Endodermal cell (in vitro differentiated cells): ENCODE data around the gene WFDC11. TPM values are rescaled to one million over a fixed set of nuclear protein-coding genes. Genes with fewer than 3 reads are reported as not detected.
"Not testable (repeated sequence)": the region's sequence is repeated elsewhere in the genome, so short reads cannot be mapped to it uniquely, and the experiment has no call there.

Experiments
- DNase-seq: peaks from one replicate; pipeline ENCODE4 v3.0.0-alpha.2; 2017
- H3K27ac ChIP-seq: 2 replicates; pipeline ENCODE4 v1.5.1; 2013; ENCODE audit warnings: mild to moderate bottlenecking, low read depth, low read length, moderate library complexity
- H3K27me3 ChIP-seq: 2 replicates; pipeline ENCODE4 v1.6.1; 2013; ENCODE audit warnings: mild to moderate bottlenecking, low read length, moderate library complexity; ENCODE audit not compliant: insufficient read depth, control insufficient read depth, poor library complexity, severe bottlenecking
- H3K36me3 ChIP-seq: 2 replicates; pipeline ENCODE4 v1.7.0; 2013; ENCODE audit warnings: mild to moderate bottlenecking, low read length, moderate library complexity; ENCODE audit not compliant: control insufficient read depth, insufficient read depth
- H3K4me1 ChIP-seq: one replicate; pipeline ENCODE4 v1.7.0; 2013; ENCODE audit warnings: low read length; ENCODE audit not compliant: control insufficient read depth, insufficient read depth
- H3K4me3 ChIP-seq: 2 replicates; pipeline ENCODE4 v1.5.1; 2013; ENCODE audit warnings: mild to moderate bottlenecking, low read length, moderate library complexity
- H3K9ac ChIP-seq: 2 replicates; pipeline ENCODE4 v1.6.1; 2013; ENCODE audit warnings: mild to moderate bottlenecking, low read length, moderate library complexity; ENCODE audit not compliant: poor library complexity, severe bottlenecking; ENCODE audit errors: extremely low read depth
- H3K9me3 ChIP-seq: 2 replicates; pipeline ENCODE4 v1.6.1; 2013; ENCODE audit warnings: mild to moderate bottlenecking, low read length, moderate library complexity; ENCODE audit not compliant: control insufficient read depth
- H3K27ac Mint-ChIP-seq: 2 replicates; pipeline ENCODE4 v1.8.0; 2020; ENCODE audit warnings: mixed read lengths
- H3K27me3 Mint-ChIP-seq: 2 replicates; pipeline ENCODE4 v1.8.0; 2021; ENCODE audit warnings: mild to moderate bottlenecking, mixed read lengths; ENCODE audit not compliant: insufficient read depth
- H3K36me3 Mint-ChIP-seq: 2 replicates; pipeline ENCODE4 v1.8.0; 2020; ENCODE audit warnings: low read depth, mixed read lengths
- H3K4me1 Mint-ChIP-seq: 2 replicates; pipeline ENCODE4 v1.8.0; 2020; ENCODE audit warnings: mixed read lengths
- H3K4me3 Mint-ChIP-seq: 2 replicates; pipeline ENCODE4 v1.8.0; 2020; ENCODE audit warnings: mild to moderate bottlenecking, moderate library complexity, mixed read lengths
- H3K9me3 Mint-ChIP-seq: 2 replicates; pipeline ENCODE4 v1.8.0; 2020; ENCODE audit warnings: mild to moderate bottlenecking, mixed read lengths
- CTCF ChIP-seq: fragments of 200-600 bp; sonication (generic); conservative IDR thresholded peaks from 2 replicates; pipeline ENCODE4 v1.5.0; 2021; ENCODE audit warnings: antibody characterized with exemption, mild to moderate bottlenecking
- WGBS, 2 experiments: methylation state at CpG; one replicate each; pipeline versions ENCODE4 v1.1.5 to v1.1.7; 2013; ENCODE audit warnings: missing lambda C conversion rate in 2 of 2, mixed read lengths in 1 of 2; ENCODE audit not compliant: insufficient coverage in 1 of 2, insufficient read length in 1 of 2; 5-methylcytosine and 5-hydroxymethylcytosine counted together
- total RNA-seq, 2 donors: library from RNA; stranded (reverse); fragmentation: NEBNext Ultra II Directional in 1 of 2; extraction: Animal tissue kit (Norgen Biotek cat#: 25700) in 1 of 2; gene quantifications; 2 replicates in 1 of 2; 3 replicates in 1 of 2; pipeline ENCODE4 v1.2.1, GENCODE V29; 2021

The WFDC11 gene
- total RNA-seq, 2 donors from 2014 or later: not detected

- 88% methylated on average over 4 of the region's 4 CpGs; no CpG with 5 or more reads in 1 of the 2 experiments for WGBS, 2 experiments
- Mint-ChIP-seq H3K9me3 (peaks cover 2% of the 10 kb centered on the region), H3K4me1 (peaks cover 4% of the 10 kb centered on the region), H3K36me3 (peaks cover 2% of the 10 kb centered on the region), H3K27me3 (peaks cover 4% of the 10 kb centered on the region), H3K4me3 (no peak within 1 kb of the TSS), H3K27ac (no peak within 1 kb of the TSS)
- TF ChIP-seq CTCF: no peak
- H3K27ac ChIP-seq: no peak within 1 kb of the TSS
- no peaks in the 10 kb centered on the region for H3K36me3 ChIP-seq
- no peaks in the 10 kb centered on the region for H3K27me3 ChIP-seq
- no peak within 1 kb of the TSS for H3K9ac ChIP-seq
- DNase-seq: no peak
- H3K4me1 ChIP-seq: peaks cover 4% of the 10 kb centered on the region
- no peak within 1 kb of the TSS for H3K4me3 ChIP-seq
- no peaks in the 10 kb centered on the region for H3K9me3 ChIP-seq
Measured at GRCh38 chr20:45701873-45702272, 31.8 kb upstream of the WFDC11 start, which contains the start of gene WFDC13. TSS of gene WFDC13 (plus strand) at chr20:45702038. CDS start at chr20:45702124, 86 bp downstream.

- WGBS, 2 experiments: 79 to 100% methylated on average over 2 to 4 of the region's 4 CpGs
Measured at GRCh38 chr20:45701104-45701503, 31.1 kb upstream of the WFDC11 start.

GRCh38 chr20:45695496-45695895, 25.5 kb upstream of the WFDC11 start:
- Mint-ChIP-seq H3K4me3 (no peak overlapping the region), H3K36me3 (no peaks in the 10 kb centered on the region), H3K27ac (no peak overlapping the region), H3K4me1 (no peaks in the 10 kb centered on the region), H3K9me3 (peaks cover 39% of the 10 kb centered on the region), H3K27me3 (no peaks in the 10 kb centered on the region)
- DNase-seq: no peak
- no peak for TF ChIP-seq CTCF
- Histone ChIP-seq H3K4me3 (no peak overlapping the region), H3K4me1 (no peaks in the 10 kb centered on the region), H3K36me3 (no peaks in the 10 kb centered on the region), H3K9me3 (peaks cover 18% of the 10 kb centered on the region), H3K9ac (no peak overlapping the region), H3K27me3 (no peaks in the 10 kb centered on the region), H3K27ac (no peak overlapping the region)
- 87% methylated on average over 2 of the region's 2 CpGs; no CpG with 5 or more reads in 1 of the 2 experiments for WGBS, 2 experiments

More at GRCh38 chr20:45701104-45701503, 31.1 kb upstream of the WFDC11 start:
- Histone ChIP-seq H3K4me3 (no peak overlapping the region), H3K27me3 (no peaks in the 10 kb centered on the region), H3K4me1 (peaks cover 4% of the 10 kb centered on the region), H3K9ac (no peak overlapping the region), H3K36me3 (no peaks in the 10 kb centered on the region), H3K9me3 (no peaks in the 10 kb centered on the region), H3K27ac (no peak overlapping the region)
- Mint-ChIP-seq H3K36me3 (peaks cover 2% of the 10 kb centered on the region), H3K9me3 (peaks cover 4% of the 10 kb centered on the region), H3K4me3 (no peak overlapping the region), H3K27me3 (peaks cover 4% of the 10 kb centered on the region), H3K27ac (no peak overlapping the region), H3K4me1 (peaks cover 4% of the 10 kb centered on the region)
- no peak for TF ChIP-seq CTCF
- DNase-seq: no peak

GRCh38 chr20:45693346-45693745, 23.3 kb upstream of the WFDC11 start:
- not testable (repeated sequence) for H3K27me3 Mint-ChIP-seq, H3K36me3 ChIP-seq, H3K27ac Mint-ChIP-seq, H3K4me3 Mint-ChIP-seq, H3K4me1 Mint-ChIP-seq, H3K4me3 ChIP-seq, H3K27me3 ChIP-seq, DNase-seq, H3K27ac ChIP-seq, H3K9ac ChIP-seq, H3K4me1 ChIP-seq, H3K36me3 Mint-ChIP-seq
- 96% methylated on average over 8 to 12 of the region's 12 CpGs for WGBS, 2 experiments
- peaks cover 18% of the 10 kb centered on the region for H3K9me3 ChIP-seq
- H3K9me3 Mint-ChIP-seq: peaks cover 43% of the 10 kb centered on the region
